SK-N-SH (cell line): ENCODE measurements around the gene ZNF507. TPM values are rescaled to one million over a fixed set of nuclear protein-coding genes. Genes with fewer than 3 reads are reported as not detected.

Experiments
- CTCF ChIA-PET: fragments of 300-600, 350-600 bp; formaldehyde crosslinking; extraction: SDS; loops from one replicate; lab custom pipeline; 2021; lab: Yijun Ruan, JAX
- POLR2A ChIA-PET: fragments of 350-600 bp; sonication (Branson Sonifier 250); formaldehyde crosslinking; extraction: SDS; loops from one replicate; lab custom pipeline; 2020; ENCODE audit warnings: antibody characterized with exemption, inconsistent platforms; lab: Yijun Ruan, JAX
- DNase-seq: peaks from one replicate; pipeline ENCODE4 v3.0.0; 2012
- H2AFZ ChIP-seq: fragments of 200-600 bp; sonication (generic); 2 replicates; pipeline ENCODE4 v1.8.1; 2016; ENCODE audit warnings: antibody characterized with exemption, mild to moderate bottlenecking, low read depth
- H3F3A ChIP-seq: fragments of 200-600 bp; sonication (generic); replicated peaks from 2 replicates; pipeline ENCODE3; 2016; ENCODE audit warnings: antibody characterized with exemption, mild to moderate bottlenecking; ENCODE audit not compliant: insufficient read depth
- H3K27ac ChIP-seq, 2 experiments: fragments of 200-500 bp in 1 of 2; fragments of 200-600 bp in 1 of 2; sonication (Bioruptor generic) in 1 of 2; sonication (generic), shearing (Covaris generic) in 1 of 2; 2 replicates each; pipeline versions ENCODE4 v1.5.1 to v1.6.1; 2014 to 2016; ENCODE audit warnings: low read depth in 2 of 2, inconsistent platforms in 1 of 2, low read length in 1 of 2, mild to moderate bottlenecking in 1 of 2, mixed read lengths in 1 of 2
- H3K27me3 ChIP-seq: fragments of 200-600 bp; sonication (generic), shearing (Covaris generic); 2 replicates; pipeline ENCODE4 v1.6.1; 2016; ENCODE audit warnings: mixed run types; ENCODE audit not compliant: insufficient read depth
- H3K36me3 ChIP-seq, 2 experiments: fragments of 200-500 bp in 1 of 2; fragments of 200-600 bp in 1 of 2; sonication (Bioruptor generic) in 1 of 2; sonication (generic) in 1 of 2; replicated peaks in 1 of 2; 2 replicates each; pipeline versions ENCODE3 to v1.5.1; 2014 to 2016; ENCODE audit warnings: low read length in 1 of 2, mild to moderate bottlenecking in 1 of 2; ENCODE audit not compliant: insufficient read depth in 2 of 2, control insufficient read depth in 1 of 2
- H3K4me1 ChIP-seq, 2 experiments: fragments of 200-500 bp in 1 of 2; fragments of 200-600 bp in 1 of 2; sonication (Bioruptor generic) in 1 of 2; sonication (generic), shearing (Covaris generic) in 1 of 2; 2 replicates each; pipeline versions ENCODE4 v1.5.1 to v1.6.1; 2014 to 2016; ENCODE audit warnings: low read depth in 1 of 2, low read length in 1 of 2, mixed run types in 1 of 2; ENCODE audit not compliant: insufficient read depth in 2 of 2, control insufficient read depth in 1 of 2
- H3K4me2 ChIP-seq: fragments of 200-600 bp; sonication (generic), shearing (Covaris generic); 2 replicates; pipeline ENCODE4 v1.6.1; 2017; ENCODE audit warnings: mixed run types
- H3K4me3 ChIP-seq, 2 experiments: fragments of 200-500 bp in 1 of 2; fragments of 200-600 bp in 1 of 2; sonication (Bioruptor generic) in 1 of 2; sonication (generic), shearing (Covaris generic) in 1 of 2; 2 replicates each; pipeline versions ENCODE4 v1.5.1 to v1.8.1; 2014 to 2016; ENCODE audit warnings: low read depth in 2 of 2, inconsistent platforms in 1 of 2, low read length in 1 of 2, mild to moderate bottlenecking in 1 of 2, mixed read lengths in 1 of 2, moderate library complexity in 1 of 2
- H3K79me2 ChIP-seq: fragments of 200-600 bp; sonication (generic); 2 replicates; pipeline ENCODE4 v1.8.1; 2017; ENCODE audit warnings: mild to moderate bottlenecking; ENCODE audit not compliant: insufficient read depth
- H3K9ac ChIP-seq: fragments of 200-600 bp; sonication (generic); 2 replicates; pipeline ENCODE4 v1.6.1; 2017; ENCODE audit warnings: mixed run types
- H3K9me2 ChIP-seq: fragments of 200-600 bp; sonication (generic); 2 replicates; pipeline ENCODE4 v1.6.1; 2017; ENCODE audit warnings: mixed run types
- H3K9me3 ChIP-seq: fragments of 200-600 bp; sonication (generic); 2 replicates; pipeline ENCODE4 v1.6.1; 2017; ENCODE audit warnings: mixed run types, mild to moderate bottlenecking, moderate library complexity
- H4K20me1 ChIP-seq: fragments of 200-600 bp; sonication (generic); 2 replicates; pipeline ENCODE4 v1.6.1; 2017; ENCODE audit warnings: mild to moderate bottlenecking, mixed run types; ENCODE audit not compliant: insufficient read depth
- CTCF ChIP-seq: fragments of 200-600 bp; sonication (generic); IDR thresholded peaks from 2 replicates; pipeline ENCODE4 v1.6.1; 2017; ENCODE audit warnings: antibody characterized with exemption, mild to moderate bottlenecking, moderate library complexity
- ELF1 ChIP-seq: IDR thresholded peaks from 2 replicates; pipeline ENCODE4 v1.4.0; 2012
- EZH2phosphoT487 ChIP-seq: fragments of 200-600 bp; sonication (generic); IDR thresholded peaks from 2 replicates; pipeline ENCODE4 v1.6.1; 2017; ENCODE audit warnings: low read depth, mixed run types, mild to moderate bottlenecking, antibody characterized with exemption, moderate library complexity, borderline replicate concordance
- FOSL2 ChIP-seq: IDR thresholded peaks from 2 replicates; pipeline ENCODE4 v1.4.0; 2012; ENCODE audit warnings: low read depth, mild to moderate bottlenecking, moderate library complexity, borderline replicate concordance
- FOXJ3 ChIP-seq: sonication (generic); formaldehyde crosslinking; IDR thresholded peaks from 2 replicates; pipeline ENCODE4 v1.5.1; 2020; ENCODE audit warnings: mild to moderate bottlenecking, missing genetic modification reagents
- JUND ChIP-seq: IDR thresholded peaks from 2 replicates; pipeline ENCODE4 v1.4.0; 2012
- NFIC ChIP-seq: IDR thresholded peaks from 2 replicates; pipeline ENCODE4 v1.4.0; 2012; ENCODE audit warnings: borderline replicate concordance
- POLR2AphosphoS5 ChIP-seq: IDR thresholded peaks from 2 replicates; pipeline ENCODE4 v1.6.1; 2012; ENCODE audit warnings: low read depth, low read length
- RCOR1 ChIP-seq: fragments of 150-350 bp; IDR thresholded peaks from 2 replicates; pipeline ENCODE4 v1.6.1; 2017; ENCODE audit warnings: antibody characterized with exemption, low read length
- RFX5 ChIP-seq: IDR thresholded peaks from 2 replicates; pipeline ENCODE4 v1.6.1; 2012; ENCODE audit warnings: mild to moderate bottlenecking, improper control_type of control experiment, low read length
- RXRA ChIP-seq: IDR thresholded peaks from 2 replicates; pipeline ENCODE4 v1.4.0; 2012; ENCODE audit warnings: low read depth, mild to moderate bottlenecking, borderline replicate concordance
- USF1 ChIP-seq: IDR thresholded peaks from 2 replicates; pipeline ENCODE4 v1.4.0; 2012; ENCODE audit warnings: low read depth, borderline replicate concordance
- USF2 ChIP-seq: fragments of 150-350 bp; IDR thresholded peaks from 2 replicates; pipeline ENCODE4 v1.6.1; 2017; ENCODE audit warnings: antibody characterized with exemption, low read length, low read depth, borderline replicate concordance
- WGBS: methylation state at CpG from one replicate; pipeline ENCODE4 v1.1.6; 2017; ENCODE audit warnings: low lambda C conversion rate; 5-methylcytosine and 5-hydroxymethylcytosine counted together
- polyA plus RNA-seq, 3 experiments: library from polyadenylated mRNA; depleted of rRNA; stranded (reverse); fragments of >200 nt; gene quantifications; 2 replicates each; pipeline ENCODE4 v1.2.3, GENCODE V29; 2012
- TF ChIP-seq, protein P1 (sequence below): IDR thresholded peaks from 2 replicates; pipeline ENCODE4; 2012

Gene ZNF507
- polyA plus RNA-seq, 1 of the 3 experiments (the other 2 are of a cell fraction), result 6.8 TPM

- H3K9me2 ChIP-seq, result no peaks in the 10 kb centered on the region
- no peak overlapping the region for H2AFZ ChIP-seq
- POLR2A ChIA-PET, result interaction anchor here (1.2 kb wide), 1 partner anchor 68 kb away, joined by 3 read pairs; the partner anchor contains the start of gene DPY19L3
- no peak for DNase-seq
- TF ChIP-seq EZH2phosphoT487, result no peak
- TF ChIP-seq FOSL2, result no peak
- TF ChIP-seq ELF1, result no peak
- TF ChIP-seq RCOR1, result no peak
- no peak overlapping the region for H3K27ac ChIP-seq
- no peak overlapping the region for H3K4me2 ChIP-seq
- H3K36me3 ChIP-seq, result no peaks in the 10 kb centered on the region
- no peak overlapping the region for H3K4me3 ChIP-seq
- CTCF ChIA-PET, result interaction anchor here (1.0 to 5.6 kb wide), 4 partner anchors 13 to 1938 kb away, joined by 3 to 31 read pairs (median 8); no protein-coding TSS in a partner anchor
- no peaks in the 10 kb centered on the region for H3K79me2 ChIP-seq
- WGBS, result 74% methylated on average over 19 of the region's 19 CpGs
- H3K9ac ChIP-seq, result no peak overlapping the region
- H3K9me3 ChIP-seq, result no peaks in the 10 kb centered on the region
- H3K4me1 ChIP-seq, result no peaks in the 10 kb centered on the region
- H3F3A ChIP-seq, result no peaks in the 10 kb centered on the region
- H4K20me1 ChIP-seq, result no peaks in the 10 kb centered on the region
- H3K27me3 ChIP-seq, result no peaks in the 10 kb centered on the region; the same call in 1 of the 2 replicates
These were observed 8.2 kb upstream of the ZNF507 start for GRCh38 chr19:32337084-32337808.

DNA sequence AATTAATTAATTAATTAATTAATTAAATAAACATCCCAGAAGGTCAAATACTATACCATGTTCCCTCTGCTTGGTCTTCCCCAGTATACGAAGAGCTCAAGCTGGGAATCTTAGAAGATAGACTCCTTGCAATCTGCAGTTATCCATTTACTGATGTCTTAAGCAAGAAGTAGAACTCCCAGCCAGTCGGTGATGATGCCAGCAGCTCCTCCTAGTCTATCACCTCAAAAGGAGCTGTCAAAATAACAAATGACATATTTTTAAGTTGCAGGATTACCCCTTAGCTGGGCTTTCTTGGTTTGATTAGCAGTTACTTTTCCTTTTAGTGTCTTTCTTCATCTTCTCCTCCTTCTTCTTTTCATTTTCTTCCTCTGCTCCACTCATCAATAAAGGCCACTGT lies 6.0 kb upstream of the ZNF507 start:
- Histone ChIP-seq H3K4me3 (no peak overlapping the region), H3K9ac (no peak overlapping the region), H3K9me3 (no peaks in the 10 kb centered on the region), H2AFZ (no peak overlapping the region), H3K9me2 (no peaks in the 10 kb centered on the region), H3K27ac (no peak overlapping the region), H3K36me3 (no peaks in the 10 kb centered on the region), H3K4me2 (no peak overlapping the region), H3F3A (no peaks in the 10 kb centered on the region), H4K20me1 (no peaks in the 10 kb centered on the region), H3K27me3 (no peaks in the 10 kb centered on the region), H3K79me2 (no peaks in the 10 kb centered on the region), H3K4me1 (no peaks in the 10 kb centered on the region)
- ChIA-PET POLR2A (interaction anchor here (0.6 kb wide), 1 partner anchor 227 kb away, joined by 4 read pairs; no protein-coding TSS in a partner anchor), CTCF (interaction anchor here (0.8 to 5.6 kb wide), 13 partner anchors 9 to 1656 kb away, joined by 3 to 31 read pairs (median 5); partner anchors contain the start of gene DPY19L3)
- DNase-seq, result no peak
- no peak for TF ChIP-seq POLR2AphosphoS5
- no peak for TF ChIP-seq JUND
- no peak for TF ChIP-seq FOXJ3 (CRISPR knock-in tag)
- TF ChIP-seq USF1, result no peak
- TF ChIP-seq NFIC, result no peak
- no peak for TF ChIP-seq CTCF
- no peak for TF ChIP-seq USF2
- TF ChIP-seq, protein P1, sequence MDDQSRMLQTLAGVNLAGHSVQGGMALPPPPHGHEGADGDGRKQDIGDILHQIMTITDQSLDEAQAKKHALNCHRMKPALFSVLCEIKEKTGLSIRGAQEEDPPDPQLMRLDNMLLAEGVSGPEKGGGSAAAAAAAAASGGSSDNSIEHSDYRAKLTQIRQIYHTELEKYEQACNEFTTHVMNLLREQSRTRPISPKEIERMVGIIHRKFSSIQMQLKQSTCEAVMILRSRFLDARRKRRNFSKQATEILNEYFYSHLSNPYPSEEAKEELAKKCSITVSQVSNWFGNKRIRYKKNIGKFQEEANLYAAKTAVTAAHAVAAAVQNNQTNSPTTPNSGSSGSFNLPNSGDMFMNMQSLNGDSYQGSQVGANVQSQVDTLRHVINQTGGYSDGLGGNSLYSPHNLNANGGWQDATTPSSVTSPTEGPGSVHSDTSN, result no peak
- no peak for TF ChIP-seq RXRA
- TF ChIP-seq RFX5, result no peak
- 80% methylated on average over 2 of the region's 2 CpGs for WGBS
